HG03103 (cell line): ENCODE results near the gene PHYH.
"Not testable (repeated sequence)": the region's sequence is repeated elsewhere in the genome, so short reads cannot be mapped to it uniquely, and the experiment has no call there.

Experiments used
- ATAC-seq: cut with Tn5 transposase; IDR thresholded peaks from one replicate; pipeline ENCODE4 v1.9.1; 2021; ENCODE audit warnings: low read depth; ENCODE audit not compliant: unreplicated experiment

The PHYH gene

DNA sequence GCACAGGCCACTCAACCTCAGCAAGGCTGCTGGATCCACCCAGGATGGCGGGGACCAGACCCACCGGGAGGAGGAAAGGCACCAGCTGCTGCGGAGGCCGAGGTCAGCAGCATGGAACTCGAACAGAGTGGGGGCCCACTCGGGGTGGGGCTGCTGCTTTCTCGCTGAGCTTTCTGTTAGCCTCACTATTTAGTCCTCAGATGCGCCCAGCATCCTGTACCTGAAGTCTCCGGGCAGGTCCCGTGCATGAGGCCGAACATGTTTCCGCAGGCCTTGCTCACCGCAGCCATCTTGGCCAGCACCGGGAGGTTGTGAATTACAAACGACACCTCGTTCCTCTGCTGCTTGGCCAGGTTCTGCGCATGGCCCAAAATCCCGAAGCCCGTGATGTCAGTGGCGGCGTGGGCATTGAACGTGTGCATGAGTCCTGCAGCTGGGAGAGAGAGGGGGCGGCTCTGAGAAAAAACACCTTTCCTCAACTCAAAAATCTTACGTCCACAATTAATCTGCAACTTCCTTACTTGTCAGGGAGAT lies 22.8 kb upstream of the PHYH start:
- ATAC-seq = no peak

DNA sequence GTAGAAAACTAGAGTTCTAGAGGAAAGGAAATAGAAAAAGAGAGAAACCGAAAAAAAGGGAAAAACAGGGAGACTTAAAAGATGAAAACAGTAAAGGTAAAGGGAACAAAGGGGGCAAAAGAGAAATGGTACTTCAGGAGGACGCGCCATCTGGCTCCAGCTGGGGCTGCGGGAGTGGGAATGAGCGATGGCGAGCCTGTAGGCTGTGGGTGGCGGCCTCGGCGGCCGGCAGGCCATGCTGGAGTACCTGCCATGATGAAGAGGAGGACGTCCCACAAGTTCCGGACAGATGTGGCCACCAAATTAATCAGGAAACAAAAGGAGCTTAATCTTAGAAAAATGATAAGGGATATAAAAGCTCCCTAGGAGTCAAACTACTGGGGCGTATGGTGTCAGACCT lies 21.7 kb upstream of the PHYH start:
- ATAC-seq = no peak

DNA sequence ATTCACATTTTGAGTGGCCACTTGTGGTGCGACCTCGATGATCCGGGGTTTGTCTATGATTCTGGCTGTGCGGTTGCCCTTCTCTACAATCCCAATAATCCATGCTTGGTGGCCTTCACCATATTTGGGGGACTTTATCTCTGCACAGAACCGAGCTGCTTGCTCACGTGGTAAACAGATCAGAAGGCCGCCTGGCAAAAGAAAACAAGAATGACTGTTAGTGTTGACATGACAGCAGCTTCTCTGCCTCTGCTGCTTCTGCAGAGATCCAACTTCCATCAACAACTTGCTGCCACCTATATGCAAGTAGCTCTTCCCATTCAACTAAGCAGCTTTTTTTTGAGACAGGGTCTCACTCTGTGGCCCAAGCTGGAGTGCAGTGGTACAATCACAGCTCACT lies 19.3 kb upstream of the PHYH start:
- no peak for ATAC-seq

DNA sequence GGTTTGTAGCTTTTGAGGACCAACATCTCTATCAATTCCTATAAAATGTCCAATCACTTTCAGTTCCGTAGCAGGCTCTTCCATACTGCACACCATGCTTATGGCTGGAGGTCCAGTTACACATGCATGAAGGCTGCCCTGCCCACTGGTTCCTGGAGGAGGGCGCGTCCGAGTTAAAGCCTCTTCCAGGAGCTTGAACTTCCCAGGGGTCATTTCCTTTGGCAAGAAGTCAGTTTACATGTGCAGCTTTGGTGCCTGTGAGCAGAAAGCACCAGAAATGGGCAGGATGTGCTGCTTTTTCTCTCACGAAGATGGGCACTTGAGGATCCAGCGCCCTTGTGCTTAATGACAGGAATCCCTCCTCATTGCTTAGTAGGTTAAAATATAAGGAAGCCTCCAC lies 17.6 kb upstream of the PHYH start:
- no peak for ATAC-seq

DNA sequence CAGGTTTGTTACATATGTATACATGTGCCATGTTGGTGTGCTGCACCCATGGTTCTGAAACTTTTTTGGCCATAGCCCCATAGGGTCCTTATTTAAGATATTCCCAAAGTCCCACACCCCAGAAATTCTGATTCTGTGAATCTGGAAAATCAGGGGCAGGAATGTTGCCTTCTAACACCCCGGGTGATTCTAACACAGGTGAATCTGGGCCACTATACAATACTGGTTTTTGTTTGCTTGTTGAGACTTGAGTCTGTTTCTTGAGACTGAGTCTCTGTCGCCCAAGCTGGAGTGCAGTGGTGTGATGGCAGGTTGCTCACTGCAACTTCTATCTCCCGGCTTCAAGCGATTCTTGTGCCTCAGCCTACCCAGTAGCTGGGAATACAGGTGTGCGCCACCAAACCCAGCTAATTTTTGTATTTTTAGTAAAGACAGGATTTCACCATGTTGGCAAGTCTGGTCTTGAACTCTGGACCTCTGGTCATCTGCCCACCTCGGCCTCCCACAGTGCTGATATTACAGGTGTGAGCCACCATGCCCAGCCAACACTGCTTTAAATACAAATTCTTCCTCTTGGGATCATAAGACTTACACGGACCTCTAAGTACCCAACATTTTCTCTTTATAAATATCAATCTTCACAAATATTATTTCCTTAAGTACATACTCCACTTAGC lies 16.9 kb upstream of the PHYH start:
- no peak for ATAC-seq

DNA sequence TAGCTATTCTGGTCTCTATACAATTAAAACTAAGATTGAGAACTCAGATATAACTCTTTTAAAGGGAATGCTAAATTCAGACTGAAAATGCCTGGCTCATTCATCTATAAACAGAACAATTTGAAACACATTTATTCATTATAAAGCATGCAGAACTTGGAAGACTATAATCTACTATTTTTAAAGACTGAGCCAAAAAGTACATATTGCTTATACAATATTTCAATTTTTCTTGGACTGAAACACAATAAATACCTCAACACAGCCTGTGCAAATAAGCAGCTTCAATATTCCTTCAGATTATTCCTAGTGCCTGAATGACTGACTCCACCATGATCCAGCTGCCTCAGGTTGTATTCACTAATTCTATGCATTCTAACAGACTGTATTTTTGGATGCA lies 15.5 kb upstream of the PHYH start:
- no peak for ATAC-seq

DNA sequence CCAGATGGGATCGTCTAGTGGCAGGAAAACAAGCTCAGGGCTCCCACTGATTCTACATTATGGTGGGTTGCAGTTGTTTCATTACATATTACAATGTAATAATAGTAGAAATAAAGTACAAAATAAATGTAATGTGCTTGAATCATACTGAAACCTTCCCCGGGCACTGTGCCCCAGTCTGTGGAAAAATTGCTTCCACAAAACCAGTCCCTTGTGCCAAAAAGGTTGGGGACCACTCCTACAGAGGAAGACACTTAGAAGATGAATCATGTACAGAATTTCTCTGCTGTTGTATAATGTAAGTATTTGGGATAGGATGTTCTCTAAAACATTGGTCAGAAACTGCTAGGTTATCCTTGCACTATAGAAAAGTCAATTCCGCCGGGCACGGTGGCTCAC lies 11.3 kb upstream of the PHYH start:
- no peak for ATAC-seq

DNA sequence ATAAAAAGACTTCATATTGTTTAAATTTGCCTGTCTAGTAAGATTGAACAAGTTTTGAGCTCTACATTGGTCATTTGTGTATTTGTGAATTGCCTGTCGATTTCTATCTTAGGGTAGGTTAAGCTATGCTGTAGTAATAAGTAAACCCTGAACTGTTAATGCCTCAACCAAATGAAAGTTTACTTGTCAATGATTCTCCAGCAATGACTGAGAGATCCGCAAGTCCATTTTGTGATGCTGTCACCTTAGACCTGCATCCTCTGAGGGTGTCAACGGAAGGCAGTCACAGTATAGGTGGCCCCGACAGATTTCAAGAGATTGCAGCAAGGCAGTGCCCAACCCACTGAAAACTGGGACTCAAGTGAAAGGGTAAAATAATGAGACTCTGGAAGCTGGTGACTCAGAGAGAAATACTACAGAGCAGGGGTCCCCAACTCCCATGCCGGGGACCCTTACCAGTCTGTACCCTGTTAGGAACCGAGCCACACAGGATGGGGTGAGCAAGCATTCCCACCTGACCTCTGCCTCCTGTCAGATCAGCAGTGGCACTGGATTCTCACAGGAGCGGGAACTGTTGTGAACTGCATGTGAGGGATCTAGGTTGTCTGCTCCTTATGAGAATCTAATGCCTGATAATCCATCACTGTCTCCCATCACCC lies 10.8 kb upstream of the PHYH start:
- no peak for ATAC-seq

DNA sequence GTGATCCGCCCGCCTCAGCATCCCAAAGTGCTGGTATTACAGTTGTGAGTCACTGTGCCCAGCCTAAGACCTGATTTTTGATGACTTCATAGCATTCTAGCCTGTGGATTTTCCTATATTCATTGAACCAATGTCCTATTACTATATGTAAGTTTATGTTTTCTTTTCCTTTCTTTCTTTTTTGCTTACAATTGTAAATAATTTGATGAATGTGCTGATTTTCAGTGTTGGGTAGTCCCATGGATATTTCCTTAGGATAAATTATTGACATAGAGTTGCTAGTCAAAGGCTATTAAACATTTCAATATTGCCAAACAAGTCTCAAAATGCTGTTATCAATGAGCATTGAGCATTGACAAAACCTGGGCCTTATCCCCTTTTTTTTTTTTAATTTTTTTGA lies 9.9 kb upstream of the PHYH start:
- ATAC-seq = no peak

DNA sequence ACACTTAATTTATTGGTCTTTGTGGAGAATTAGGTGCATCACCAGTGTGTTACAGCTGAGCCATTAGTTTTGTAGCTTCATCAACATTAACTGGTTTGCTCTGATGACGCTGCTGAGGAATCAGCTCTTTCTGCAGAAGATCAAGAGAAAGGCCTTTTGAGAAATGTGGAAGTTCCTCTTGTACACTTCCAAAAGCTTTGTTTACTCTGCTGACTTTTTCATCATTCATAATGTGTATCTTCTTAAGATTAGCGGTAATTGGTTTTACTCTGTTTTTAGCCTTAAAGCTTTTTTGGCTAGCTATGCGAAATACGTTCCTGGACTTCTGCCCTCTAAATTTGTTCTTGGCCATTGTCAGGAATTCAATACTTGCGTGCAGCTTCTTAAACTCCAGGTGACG lies 8.2 kb upstream of the PHYH start:
- no peak for ATAC-seq

DNA sequence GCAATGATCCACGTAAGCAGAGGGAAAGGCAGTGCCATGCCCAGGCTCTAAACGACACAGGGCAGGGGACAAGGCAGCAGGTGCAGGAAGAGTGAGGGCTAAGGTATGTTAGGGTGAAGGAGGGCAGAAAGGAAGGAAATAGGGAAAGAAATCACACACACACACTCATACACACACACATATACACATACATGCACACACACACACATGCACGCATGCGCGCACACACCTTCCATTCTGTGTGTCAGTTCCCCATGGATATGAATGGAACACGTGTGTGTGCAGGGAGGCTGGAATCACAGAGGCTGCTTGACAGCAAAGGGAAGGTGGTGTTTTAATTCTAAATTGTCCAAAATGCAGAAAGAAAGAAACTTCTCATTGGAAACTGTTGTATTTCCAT lies 6.2 kb upstream of the PHYH start:
- ATAC-seq = no peak

DNA sequence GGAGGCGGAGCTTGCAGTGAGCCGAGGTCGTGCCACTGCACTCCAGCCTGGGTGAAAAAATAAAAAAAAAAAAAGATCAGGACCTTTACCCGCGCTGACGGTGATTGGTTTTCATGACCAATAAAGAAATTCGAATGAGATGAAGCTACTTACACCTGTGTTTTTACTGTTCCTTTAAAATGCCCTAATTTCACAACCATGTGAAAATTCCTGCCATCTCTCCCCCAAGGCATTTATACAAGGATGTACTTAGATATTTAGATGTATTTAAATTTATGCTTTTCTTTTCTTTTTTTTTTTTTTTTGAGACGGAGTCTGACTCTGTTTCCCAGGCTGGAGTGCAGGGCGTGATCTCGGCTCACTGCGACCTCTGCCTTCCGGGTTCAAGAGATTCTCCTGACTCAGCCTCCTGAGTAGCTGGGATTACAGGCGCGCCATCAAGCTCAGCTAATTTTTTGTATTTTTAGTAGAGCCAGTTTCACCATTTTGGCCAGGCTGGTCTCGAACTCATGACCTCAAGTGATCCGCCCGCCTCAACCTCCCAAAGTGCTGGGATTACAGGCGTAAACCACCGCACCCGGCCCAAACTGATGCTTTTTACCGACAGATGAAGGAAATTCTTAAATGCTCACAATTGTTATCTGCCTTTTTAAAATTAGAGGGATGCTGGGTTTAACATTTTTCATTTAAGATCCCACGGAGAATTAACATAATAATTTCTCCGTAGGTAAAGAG lies 3.1 kb upstream of the PHYH start:
- ATAC-seq = no peak

DNA sequence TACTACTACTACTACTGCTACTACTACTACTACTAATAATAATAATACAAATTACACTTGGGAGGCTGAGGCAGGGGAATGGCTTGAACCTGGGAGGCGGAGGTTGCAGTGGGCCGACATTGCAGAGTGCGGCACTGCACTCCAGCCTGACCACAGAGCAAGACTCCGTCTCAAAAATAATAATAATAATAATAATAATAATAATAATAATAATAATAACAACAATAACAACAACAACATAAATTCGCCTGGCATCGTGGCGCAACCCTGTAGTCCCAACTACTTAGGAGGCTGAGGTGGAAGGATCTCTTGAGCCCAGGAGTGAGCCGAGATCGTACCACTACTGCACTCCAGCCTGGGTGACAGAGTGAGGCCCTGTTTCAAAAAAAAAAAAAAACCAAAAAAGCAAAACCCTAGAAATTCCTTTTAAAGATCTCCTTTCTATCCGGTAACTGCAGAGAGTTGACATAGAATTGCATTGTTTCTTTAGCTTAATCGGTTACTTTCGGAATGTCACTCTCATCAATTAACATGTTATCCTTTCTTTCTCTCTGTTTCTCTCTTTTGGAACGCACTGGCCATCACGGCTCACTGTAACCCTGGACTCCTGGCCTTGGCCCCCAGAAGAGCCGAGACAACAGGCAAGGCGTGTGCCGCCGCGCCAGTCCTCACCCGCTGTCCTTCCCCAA lies 972 bp downstream of the PHYH start:
- no peak for ATAC-seq

DNA sequence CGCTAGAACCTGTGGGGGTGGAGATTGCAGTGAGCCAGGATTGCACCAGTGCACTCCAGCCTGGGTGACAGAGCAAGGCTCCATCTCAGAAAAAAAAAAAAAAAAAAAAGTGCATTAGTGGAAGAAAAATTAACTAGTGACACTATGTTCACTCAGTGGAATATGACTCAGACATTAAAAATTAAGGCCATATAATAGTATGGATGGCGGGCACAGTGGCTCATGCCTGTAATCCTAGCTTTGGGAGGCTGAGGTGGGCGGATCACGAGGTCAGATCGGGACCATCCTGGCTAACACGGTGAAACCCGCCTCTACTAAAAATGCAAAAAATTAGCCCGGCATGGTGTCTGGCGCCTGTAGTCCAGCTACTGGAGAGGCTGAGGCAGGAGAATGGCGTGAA lies 3.4 kb downstream of the PHYH start:
- no peak for ATAC-seq

DNA sequence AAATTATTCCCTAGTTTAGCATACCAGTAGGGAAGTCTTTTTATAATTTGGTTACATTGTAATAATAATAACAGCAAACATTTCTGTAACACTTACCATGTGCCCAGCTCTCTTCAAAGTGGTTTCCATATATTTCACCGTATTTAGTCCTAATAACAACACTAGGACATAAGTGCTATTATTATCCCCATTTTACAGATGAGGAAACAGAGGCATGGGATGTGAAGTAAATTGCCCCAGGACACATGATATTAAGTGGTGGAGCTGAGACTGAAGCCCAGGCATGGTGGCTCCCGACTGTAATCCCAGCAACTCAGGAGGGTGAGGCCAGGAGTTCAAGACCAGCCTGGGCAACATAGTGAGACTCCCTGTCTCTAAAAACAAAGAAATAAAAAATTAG lies 5.1 kb downstream of the PHYH start:
- no peak for ATAC-seq

DNA sequence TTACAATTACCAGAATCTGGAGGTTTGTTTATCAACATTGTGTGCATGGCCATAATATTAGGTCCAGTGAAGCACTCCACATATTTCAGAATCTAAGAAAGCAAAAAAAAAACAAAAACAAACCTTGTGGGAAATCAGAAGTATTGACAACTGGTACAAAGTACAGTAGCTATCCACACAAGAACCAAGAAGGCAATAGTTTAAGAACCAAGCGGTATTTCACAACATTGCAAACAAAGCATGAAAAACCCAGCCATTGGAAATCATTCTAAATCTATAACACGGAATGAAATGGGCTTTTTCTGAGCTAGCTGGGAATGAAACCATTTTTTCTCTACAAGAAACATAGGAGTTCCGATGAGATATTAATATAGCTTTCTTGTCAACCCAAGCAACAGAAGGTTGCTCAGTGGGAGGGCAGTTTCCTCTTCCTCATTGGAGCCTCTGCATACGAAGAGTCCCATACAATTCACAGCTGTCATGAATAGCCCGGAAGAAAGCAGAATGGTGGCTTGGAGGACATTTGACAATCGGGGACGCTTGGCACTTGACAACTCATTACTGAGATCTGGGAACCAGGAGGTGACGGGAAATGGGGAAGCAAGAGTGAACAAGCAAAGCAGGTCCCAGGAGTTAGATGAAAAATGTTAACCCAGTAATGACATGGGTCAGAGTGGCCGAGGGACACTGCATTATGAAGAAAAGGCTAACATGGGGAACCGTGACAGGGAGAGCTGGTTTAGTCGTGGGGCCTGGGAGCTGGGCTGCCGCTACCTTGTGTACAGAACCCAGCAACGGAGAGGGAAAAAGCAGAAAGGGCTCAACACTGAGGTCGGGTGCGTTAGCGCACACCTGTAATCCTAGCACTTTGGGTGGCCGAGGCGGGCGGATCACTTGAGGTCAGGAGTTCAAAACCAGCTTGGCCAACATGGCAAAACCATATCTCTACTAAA lies 7.8 kb downstream of the PHYH start:
- ATAC-seq = no peak

DNA sequence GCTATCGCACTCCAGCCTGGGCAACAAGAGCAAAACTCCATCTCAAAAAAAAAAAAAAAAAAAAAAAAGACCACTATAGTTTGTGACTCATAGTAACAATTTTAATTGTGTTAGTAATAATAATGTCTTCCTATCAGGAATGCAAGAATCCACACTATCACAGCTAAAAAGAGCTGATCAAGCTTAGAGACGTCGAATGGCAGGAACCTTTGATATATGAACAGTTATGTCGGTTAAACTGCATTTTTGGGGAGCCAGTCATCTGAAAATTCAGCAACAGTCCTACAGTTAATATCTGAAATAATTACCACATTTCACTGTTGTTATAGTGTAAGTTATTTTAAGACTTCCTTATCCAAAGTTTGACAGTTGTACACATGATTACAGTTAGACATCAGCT lies 8.8 kb downstream of the PHYH start:
- ATAC-seq = no peak

DNA sequence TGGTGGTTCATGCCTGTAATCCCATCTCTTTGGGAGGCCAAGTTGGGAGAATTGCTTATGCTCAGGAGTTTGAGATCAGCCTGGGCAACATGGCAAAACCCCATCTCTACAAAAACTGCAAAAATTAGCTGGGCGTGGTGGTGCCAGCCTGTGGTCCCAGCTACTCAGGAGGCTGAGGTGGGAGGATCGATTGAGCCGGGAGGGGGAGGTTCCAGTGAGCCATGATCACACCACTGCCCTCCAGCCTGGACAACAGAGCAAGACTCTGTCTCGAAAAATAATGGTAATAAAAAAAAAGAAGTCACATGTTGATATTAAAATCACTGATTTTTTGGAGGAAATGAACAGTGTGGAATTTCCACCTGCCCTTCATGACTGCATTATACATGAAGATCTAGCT lies 15.8 kb downstream of the PHYH start:
- ATAC-seq = no peak

DNA sequence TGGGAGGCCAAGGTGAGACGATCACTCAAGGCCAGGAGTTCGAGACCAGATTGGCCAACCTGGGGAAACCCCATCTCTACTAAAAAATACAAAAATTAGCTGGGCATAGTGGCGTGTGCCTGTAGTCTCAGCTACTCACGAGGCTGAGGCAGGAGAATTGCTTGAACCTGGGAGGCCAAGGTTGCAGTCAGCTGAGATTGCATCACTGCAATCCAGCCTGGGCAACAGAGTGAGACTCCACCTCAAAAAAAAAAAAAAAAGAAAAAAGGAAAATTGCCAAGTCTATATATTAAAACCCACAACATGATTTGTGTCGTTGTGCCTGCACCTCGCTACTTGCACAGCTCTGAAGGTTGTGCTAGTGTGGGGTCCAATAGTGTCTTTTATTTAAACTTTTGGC lies 17.5 kb downstream of the PHYH start:
- not testable (repeated sequence) for ATAC-seq

DNA sequence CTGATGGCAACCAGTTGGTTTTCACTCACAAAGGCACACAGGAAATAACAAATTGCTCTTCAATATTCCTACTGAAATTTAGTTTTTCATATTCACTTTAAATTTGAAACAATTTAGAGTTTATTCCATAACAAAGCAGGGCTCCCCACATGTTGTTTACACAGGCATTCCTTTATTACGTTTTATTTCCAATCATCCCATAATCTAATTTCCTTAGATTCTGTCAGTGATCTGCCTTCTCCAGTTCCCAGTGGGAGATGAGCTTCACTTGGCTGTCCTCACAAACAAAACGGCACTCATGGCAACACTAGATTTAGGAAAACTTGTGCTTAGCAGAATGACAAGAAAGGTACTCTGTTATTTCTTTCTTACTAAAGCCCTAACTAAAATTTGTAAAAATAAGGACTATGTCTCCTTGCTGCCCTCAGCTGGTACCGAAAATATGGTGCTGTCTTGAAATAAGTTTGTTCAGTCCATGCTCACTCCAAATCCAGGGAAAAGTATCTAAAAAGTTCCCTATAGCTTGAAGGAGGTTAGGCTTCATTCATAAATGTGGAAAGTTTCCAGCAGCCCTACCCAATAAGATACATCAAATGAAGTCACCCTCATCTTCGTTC lies 23.0 kb downstream of the PHYH start:
- ATAC-seq = no peak
